ENCODE data around the gene TAF7L.
"Not testable (repeated sequence)": the region's sequence is repeated elsewhere in the genome, so short reads cannot be mapped to it uniquely, and the experiment has no call there.

The TAF7L gene, protein sequence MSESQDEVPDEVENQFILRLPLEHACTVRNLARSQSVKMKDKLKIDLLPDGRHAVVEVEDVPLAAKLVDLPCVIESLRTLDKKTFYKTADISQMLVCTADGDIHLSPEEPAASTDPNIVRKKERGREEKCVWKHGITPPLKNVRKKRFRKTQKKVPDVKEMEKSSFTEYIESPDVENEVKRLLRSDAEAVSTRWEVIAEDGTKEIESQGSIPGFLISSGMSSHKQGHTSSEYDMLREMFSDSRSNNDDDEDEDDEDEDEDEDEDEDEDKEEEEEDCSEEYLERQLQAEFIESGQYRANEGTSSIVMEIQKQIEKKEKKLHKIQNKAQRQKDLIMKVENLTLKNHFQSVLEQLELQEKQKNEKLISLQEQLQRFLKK

DNA sequence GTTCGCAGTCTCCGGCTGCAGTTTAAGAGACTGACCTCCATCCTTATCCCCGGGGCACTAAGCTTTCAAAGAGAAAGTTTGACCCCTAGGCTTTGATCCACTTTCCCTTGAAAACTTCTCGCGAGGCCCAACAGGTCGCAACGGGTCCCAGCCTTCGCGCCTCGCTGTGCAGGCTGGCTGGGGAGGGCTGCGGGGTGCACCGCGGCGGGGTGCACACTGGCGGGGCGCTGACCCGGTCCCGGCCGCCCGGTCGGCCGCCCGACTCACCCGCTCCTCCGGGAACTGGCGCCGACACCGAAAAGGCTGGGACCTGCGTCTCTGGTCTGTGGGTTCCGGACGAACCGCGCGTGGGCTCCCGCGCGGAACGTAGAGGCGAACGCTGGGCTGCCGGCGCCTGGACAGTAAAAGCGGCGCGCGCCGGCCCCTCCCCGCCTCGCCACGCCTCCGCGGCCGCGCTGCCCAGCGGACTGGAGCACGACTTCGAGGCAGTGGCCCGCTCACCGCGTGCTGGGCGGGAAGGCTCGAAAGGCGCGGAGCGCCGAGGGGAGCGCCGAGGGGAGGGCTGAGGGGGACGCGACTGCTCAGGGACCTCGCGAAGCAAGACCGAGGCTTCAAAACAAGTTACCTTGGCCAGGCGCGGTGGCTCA is at the start of gene TAF7L:
Gene TAF7L, minus strand, starts transcription at position 378 of the 647 bp plus-strand sequence. CDS start 3,791 bp downstream, outside the sequence.
- no peak for DNase-seq (ENCODE audit: low spot score)

DNA sequence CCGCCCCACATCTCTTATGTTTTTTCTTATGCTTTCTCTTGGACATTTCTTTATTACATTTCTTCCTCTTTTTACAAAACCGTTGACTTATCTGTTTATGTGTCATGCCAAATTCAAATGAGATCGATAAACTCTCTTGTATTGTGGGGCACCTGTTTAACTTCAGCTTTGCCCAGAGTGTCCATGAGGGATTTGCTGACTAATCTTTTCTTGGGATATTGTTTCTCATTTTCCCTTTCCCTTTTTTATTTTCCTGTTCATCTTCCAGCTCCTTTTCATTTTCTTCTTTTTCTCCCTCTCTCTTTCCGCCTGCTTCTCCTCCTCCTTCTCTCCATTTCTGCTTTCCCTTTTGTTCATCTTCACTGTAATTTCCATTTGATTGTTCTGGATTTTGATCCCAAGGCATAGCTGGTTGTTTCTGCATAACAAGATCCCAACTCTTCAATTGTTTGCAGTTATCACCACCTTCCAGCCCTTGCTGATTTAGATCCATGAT is 46.7 kb upstream of the TAF7L start:
- DNase-seq (ENCODE audit: low spot score): no peak

DNA sequence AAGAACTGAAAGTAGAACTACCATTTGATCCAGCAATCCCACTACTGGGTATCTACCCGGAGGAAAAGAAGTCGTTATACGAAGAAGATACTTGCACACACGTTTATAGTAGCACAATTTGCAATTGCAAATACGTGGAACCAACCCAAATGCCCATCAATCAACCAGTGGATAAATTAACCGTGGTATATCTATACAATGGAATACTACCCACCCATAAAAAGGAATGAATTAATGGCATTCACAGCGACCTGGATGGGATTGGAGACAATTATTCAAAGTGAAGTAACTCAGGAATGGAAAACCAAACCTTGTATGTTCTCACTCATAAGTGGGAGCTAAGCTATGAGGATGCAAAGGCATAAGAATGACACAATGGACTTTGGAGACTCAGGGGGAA is 43.2 kb upstream of the TAF7L start:
- not testable (repeated sequence) for DNase-seq (ENCODE audit: low spot score)

DNA sequence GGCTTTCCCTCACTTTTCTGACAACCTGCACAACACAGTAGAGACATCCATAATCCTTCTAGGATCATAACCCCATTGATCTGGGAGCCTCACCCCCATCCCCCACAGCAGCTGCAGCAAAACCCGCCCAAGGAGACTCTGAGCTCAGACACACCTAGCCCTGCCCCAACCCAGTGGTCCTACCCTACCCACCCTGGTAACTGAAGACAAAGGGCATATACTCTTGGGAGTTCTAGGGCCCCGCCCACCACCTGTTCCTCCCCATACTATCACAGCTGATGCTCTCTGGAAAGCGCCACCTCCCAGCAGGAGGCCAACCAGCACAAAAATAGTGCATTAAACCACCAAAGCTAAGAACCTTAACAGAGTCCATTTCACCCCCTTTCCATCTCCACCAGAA is 35.5 kb upstream of the TAF7L start:
- not testable (repeated sequence) for DNase-seq (ENCODE audit: low spot score)

DNA sequence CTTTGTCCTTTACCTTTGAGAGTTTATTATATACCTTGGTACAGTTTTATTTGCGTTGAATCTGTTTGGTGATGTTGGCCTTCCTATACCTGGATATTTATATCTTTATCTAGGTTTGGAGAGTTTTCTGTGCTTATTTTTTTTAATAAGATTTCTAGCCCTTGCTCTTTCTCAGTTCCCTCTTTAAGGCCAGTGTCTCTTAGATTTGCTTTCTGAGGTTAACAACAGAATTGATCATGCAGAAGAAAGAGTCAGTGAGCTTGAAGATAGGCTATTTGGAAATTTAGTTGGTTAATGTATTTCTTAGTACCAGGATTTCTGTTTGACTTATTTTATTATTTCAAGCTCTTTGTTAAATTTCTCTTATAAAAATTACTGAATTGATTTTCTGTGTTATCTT is 12.7 kb upstream of the TAF7L start:
- DNase-seq (ENCODE audit: low spot score): no peak

DNA sequence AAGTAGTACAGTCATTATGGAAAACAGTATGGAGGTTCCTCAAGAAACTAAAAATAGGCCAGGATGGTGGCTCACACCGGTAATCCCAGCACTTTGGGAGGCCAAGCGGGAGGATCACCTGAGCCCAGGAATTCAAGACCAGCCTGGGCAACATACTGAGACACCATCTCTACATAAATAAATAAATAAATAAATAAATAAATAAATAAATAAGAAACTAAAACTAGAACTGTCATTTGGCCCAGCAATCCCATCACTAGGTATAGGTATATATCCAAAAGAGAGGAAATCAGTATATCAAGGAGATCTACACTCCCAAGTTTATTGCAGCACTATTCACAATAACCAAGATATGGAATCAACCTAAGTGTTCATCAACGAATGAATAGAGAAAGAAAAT is 4.5 kb upstream of the TAF7L start:
- not testable (repeated sequence) for DNase-seq (ENCODE audit: low spot score)

DNA sequence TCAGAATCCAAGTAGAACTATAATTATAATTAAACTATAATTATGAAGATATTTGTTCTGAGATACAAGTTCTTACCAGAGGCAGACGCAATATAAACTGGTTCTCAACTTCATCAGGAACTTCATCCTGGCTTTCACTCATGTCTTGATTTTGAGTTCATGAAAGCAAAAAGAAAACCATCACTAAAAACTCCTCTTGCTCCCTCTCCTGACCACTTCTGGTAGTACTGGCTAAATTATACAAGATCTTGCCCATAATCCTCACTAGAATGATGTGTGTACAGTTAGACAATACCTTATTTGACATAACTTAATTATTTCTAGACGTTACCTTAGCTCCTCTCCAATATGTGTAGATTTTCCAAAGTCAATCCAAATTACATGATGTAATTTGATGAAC is 3.7 kb downstream of the TAF7L start:
- DNase-seq (ENCODE audit: low spot score): peak; percentile 52

DNA sequence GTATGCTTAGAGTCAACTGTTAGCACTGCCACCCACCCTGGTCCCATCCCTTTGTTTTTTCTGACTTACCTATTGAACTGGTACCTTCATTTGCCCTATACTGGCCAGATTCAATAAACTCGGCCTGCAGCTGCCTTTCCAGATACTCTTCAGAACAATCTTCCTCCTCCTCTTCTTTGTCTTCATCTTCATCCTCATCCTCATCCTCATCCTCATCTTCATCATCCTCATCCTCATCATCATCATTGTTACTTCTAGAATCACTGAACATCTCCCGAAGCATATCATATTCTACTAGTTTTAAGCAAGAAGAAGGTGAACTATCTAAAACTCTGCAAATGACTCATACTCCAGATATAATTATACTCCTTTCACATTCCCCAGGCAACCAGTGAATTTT is 14.9 kb downstream of the TAF7L start:
- DNase-seq (ENCODE audit: low spot score): no peak

DNA sequence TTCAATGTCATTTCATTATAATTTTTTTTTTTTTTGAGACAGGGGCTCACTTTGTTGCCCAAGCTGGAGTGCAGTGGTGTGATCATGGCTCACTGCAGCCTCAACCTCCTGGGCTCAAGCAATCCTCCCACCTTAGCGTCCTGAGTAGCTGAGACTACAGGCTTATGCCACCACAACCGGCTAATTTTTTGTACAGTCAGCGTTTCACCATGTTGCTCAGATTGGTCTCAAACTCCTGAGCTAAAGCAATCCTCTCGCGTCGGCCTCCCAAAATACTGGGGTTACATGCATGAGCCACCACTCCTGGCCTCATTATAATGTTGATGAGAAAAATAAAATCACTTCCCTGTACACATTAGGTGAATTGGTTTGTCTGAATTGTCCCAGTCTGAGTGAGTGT is 16.9 kb downstream of the TAF7L start:
- DNase-seq (ENCODE audit: low spot score): no peak

DNA sequence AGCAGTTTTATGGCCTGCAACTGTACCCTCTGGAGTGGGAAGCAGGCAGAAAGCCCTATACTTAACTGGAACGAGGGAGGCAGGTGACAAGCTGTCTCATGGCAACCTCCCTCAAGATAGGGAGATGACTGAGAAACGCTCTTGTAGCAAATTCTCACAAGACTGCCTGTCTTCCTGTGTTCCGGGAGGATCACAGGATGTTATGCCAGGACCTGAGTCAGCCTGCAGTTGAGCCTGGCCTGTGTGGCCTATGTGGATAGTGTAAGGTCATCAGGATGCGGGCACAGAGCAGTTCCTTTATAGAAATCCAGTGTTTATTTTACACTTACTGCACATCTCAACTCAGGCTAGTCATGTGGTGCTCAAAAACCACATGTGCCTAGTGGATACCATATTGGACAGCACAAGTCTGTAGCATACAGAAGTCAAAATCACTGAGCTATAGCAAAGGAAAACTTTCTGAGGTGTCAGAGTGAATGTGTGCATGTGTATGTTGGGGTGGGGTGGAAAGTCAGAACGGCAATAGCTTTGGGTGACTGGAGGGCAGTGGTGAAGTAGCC is 25.2 kb downstream of the TAF7L start:
- DNase-seq (ENCODE audit: low spot score): peak; percentile 55

DNA sequence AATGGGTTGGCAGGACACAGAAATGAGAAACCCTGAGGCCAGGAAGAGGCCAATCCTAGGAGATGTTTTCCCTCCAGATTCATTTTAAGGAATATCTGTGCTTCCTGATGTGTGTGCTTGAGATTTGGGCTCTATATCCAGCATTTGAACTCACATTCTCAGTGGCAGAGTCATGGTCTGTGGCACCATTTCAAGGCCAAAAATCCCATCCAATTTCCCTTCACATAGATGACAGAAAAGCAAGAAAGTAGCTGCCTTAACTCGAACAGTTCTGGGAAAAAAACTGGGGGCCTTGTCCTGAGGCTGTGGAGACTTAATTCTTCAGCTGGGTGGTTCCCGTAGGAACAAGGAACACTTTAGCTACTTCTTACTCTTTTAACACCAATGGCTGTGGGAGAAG is 27.4 kb downstream of the TAF7L start:
- DNase-seq (ENCODE audit: low spot score): no peak

DNA sequence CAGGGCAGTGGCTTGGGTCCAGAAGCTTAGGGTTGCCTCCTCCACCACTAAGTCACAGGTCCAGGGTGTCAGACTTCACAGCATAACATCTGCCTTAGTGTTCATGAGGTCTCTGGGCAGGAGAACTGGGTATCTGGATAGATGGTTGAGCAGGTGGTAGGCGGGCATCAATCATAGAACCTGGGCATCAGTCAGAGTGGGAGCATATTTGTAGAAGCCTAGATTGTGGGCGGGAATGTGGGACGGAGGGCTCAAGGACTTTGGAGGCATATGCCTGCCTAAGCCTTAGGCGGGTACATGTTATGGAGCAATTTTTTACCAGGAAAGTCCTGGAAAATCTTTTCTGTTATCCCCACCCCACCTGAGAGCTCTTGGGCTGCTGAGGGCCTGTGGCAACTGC is 28.5 kb downstream of the TAF7L start:
- no peak for DNase-seq (ENCODE audit: low spot score)

DNA sequence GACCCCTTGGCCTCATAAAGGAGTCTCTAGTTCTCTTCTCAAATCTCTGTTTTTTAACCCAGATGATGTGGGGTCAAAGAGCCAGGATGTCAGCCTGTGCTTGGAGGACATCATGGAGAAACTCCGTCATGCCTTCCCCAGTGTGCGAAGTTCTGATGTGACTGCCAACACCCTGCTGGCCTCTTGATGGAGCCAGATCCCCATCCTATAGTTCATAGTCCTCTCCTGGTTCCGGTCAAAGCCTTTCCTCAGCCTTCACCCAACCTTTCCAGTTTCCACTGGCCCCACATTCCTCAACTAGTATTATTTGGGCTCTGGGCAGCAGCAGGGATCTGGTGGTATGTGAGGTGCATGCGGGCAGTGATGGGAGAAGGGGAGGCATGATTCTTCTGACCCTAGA is 30.7 kb downstream of the TAF7L start:
- no peak for DNase-seq (ENCODE audit: low spot score)

DNA sequence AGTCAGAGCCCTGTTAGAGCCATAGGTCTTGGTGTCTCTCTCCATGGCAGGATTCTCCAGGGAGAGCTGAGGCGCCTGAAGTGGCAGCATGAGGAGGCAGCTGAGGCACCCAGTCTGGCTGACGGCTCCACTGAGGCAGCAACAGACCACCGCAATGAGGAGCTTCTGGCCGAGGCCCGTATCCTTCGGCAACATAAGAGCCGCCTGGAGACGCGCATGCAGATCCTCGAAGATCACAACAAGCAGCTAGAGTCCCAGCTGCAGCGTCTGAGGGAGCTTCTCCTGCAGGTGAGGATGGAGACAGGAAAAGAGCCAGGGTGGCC is 32.9 kb downstream of the TAF7L start:
- no peak for DNase-seq (ENCODE audit: low spot score)

DNA sequence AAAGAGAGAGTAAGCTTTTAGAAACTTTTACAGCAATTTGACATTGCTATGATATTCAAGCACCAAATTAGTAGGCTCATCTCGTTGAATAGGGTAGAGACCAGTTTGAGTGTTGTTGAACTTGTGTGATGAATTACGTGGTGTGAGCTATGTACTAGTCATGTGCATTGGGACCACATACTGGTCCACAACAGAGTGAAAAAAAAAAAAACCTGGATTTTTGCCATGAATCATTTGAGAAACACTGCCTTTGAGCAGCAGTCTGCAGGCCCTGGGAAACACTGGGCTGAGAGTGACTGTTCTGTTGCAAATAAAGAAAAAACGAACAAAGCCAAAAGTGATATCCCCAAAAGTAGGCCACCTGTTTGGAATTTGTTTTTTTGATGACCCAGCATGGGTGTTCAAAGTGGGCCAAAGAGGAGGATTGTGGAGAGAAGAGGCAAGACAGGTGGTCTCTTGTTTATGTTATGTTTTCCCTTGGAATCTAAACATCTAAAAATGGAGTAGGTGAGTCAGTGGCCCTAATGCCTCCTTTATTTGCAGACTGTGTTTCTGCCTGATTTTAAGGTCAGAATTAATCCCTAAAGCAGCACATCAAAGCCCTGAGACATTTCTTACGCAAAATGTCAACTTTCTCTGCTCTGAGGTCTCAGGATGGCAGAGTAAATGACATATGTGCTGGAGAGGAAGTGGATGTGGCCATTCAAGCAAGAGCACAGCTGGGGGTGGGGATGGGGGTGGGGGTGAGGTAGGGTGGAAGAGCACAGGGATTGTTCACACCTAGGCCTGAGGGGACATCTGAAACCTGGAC is 33.5 kb downstream of the TAF7L start:
- no peak for DNase-seq (ENCODE audit: low spot score)

DNA sequence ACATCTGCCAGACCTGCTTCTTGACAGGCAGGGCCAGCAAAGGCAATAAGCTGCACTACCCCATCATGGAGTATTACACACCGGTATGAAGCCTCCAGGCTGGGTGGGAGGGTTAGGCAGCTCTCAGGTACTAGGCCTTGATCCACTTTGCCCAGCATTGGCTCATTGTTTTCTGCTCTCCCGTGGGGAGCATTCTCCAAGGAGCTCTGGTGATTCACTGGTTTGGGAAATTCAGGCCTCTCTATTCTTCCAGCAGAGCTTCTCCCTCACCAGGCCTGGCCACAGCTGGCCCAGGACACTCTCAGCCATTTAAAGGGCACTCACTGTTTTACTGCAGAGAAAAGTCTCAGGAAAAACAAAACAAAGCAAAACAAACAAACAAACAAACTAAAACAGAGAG is 38.5 kb downstream of the TAF7L start:
- no peak for DNase-seq (ENCODE audit: low spot score)

DNA sequence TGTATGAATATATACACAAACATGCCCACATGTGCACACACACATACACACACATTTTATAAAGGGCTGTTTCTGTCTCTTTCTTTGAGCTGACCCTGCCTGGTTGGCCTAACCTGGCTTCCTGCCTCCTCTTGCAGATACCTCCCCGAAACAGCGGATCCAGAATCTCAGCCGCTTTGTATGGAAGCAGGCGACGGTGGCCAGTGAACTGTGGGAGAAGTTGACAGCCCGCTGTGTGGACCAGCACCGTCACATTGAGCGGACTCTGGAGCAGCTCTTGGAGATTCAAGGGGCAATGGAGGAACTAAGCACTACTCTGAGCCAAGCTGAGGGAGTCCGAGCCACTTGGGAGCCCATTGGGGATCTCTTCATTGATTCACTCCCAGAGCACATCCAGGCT is 49.6 kb downstream of the TAF7L start:
- no peak for DNase-seq (ENCODE audit: low spot score)

DNA sequence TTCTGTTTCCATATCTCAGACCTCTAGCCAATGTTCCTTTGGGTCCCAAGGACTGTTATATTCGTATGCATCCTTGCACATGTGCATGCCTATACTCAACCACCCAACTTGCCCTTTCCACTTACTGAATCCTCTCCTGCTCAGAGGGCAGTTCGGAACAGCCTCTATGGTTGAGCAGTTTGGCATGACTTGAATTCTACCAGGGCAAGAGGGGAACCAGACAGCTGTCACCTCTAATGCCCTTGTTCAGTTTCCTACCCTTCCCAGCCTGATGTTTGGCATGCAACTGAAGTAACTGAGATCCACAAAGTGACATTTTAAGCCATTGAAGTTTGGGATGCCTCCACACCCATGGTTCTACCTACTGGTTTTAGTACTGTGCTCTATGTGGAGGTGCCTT is 54.1 kb downstream of the TAF7L start:
- no peak for DNase-seq (ENCODE audit: low spot score)

DNA sequence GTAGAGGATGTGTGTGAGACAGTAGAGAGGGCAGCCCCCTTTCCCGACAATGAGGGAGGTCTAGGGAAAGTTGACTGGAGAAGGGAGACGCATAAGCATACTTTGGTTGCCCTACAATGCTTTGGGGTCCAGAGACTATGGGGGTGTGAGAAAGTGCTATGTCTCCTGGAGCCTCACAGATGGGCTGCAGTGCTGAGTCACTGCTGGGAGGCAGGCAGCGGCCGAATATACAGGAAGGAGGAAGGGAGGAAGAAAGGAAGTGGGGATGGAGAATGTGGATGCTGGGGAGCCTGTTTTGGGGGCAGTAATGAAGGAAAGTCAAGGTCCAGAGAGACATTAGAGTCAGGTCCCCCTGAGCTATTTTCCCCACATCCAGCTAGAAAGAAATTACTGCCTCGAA is 58.8 kb downstream of the TAF7L start:
- DNase-seq (ENCODE audit: low spot score): no peak

DNA sequence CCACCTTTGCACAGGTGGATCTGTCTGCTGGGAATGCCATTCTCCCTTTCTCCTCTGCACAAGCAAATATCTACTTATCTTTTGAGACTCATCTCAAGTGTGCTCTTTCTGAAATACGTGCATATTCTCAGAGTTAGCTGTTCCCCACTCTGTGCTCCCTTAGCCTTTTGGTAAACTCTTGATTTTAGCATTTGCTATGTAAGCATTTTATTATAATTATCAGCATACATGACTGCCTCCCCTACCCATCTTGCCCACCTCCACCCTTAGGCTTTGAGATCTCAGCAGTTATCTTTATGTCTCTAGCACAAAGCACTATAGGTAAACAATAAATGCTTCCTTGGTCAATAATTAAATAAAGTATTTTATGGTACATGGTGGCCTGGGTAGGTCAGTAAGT is 60.1 kb downstream of the TAF7L start:
- DNase-seq (ENCODE audit: low spot score): no peak

DNA sequence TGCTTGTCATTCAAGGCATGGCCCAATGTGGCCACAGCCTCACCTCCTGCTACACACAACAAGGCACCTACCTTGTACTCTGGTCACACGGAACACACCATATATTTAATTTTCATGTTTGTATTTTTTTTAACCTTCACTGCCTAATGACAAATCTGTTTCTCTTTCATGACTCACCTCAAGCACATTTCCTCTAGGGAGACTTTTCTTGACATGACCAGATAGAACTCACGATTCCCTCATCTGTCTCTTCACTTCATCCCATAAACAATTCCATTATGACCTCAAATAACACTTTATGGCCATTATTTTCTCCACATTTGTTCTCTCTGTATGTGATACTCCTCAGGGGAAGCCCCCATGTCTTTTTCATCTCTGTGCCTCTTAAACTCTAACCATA is 60.5 kb downstream of the TAF7L start:
- peak; percentile 10 for DNase-seq (ENCODE audit: low spot score)

DNA sequence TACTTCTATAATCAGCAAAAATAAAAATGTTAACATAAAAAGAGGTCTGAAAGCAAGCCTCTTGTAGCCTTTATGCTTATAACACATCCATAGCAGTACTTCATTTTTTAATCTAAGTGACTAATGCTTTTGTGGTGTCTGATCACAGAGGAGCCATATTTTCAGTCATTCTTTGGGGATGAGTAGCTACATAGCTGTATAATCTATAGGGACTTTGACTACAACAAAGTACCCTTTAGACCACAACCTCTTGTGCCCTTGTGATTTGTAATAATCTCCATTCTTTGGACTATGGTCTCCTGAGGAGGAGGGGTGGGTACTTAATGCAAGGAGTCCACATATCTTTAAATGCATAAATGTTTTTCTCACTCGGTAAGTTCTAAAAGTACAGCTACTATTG is 62.0 kb downstream of the TAF7L start:
- DNase-seq (ENCODE audit: low spot score): peak; percentile 29

DNA sequence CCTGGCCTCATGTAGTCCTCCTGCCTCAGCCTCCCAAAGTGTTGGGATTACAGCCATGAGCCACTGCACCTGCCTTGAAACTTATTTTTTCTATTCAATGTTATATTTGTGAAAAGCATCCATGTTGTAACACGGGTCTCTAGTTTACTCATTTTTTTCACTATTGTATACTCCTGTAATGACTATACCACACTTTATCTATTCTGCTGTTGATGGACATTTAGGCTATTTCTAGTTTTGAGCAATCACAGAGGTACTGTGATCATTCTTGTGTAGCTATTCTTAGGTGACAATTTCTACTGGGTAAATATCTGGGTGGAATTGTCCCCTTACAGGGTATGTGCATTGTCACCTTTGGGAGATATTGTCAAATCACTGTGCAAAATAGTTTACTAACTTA is 67.9 kb downstream of the TAF7L start:
- DNase-seq (ENCODE audit: low spot score): no peak

Data from kidney tubule cell (primary cell).